ENCODE measurements around the gene TMLHE. TPM values are rescaled to one million over a fixed set of nuclear protein-coding genes. Genes with fewer than 3 reads are reported as not detected.

Gene TMLHE
- total and polyA plus RNA-seq, 2 donors (not counting 1 experiment from before 2014, with no cell fraction given), result 14.9 to 26.9 TPM

GRCh38 chrX:155611302-155611701 lies 1.4 kb downstream of the TMLHE start:
- peak overlapping the region; percentile 94 for H3K4me3 Mint-ChIP-seq
- ChIA-PET CTCF (no interaction called here), POLR2A (no interaction called here)
- ATAC-seq (ENCODE audit: low read depth) (no peak), DNase-seq (peak; percentile 30)
- H2AFZ ChIP-seq (ENCODE audit: insufficient read depth, low read depth, low read length, poor library complexity, severe bottlenecking), result no peak overlapping the region
- no peaks in the 10 kb centered on the region for H3K27me3 Mint-ChIP-seq
- H3K4me1 ChIP-seq (ENCODE audit: control insufficient read depth in 2 of 2, insufficient read depth in 2 of 2, low read length in 2 of 2), result peaks cover 3 to 8% of the 10 kb centered on the region in 2 donors
- peak overlapping the region in 2 of 5 experiments; percentile 63 to 76 for H3K4me3 ChIP-seq (ENCODE audit: control extremely low read depth in 1 of 5, extremely low read depth in 1 of 5, insufficient read depth in 1 of 5, low read depth in 2 of 5, low read length in 4 of 5)
- H3K27ac ChIP-seq (ENCODE audit: low read length in 2 of 2), result peak overlapping the region; percentile 18 to 80
- H3K27ac Mint-ChIP-seq, result peak overlapping the region; percentile 73
- peaks cover 39% of the 10 kb centered on the region for H3K79me2 ChIP-seq (ENCODE audit: control insufficient read depth, insufficient read depth, low read length)
- no peaks in the 10 kb centered on the region for H3K36me3 ChIP-seq (replicated peaks in 1 of 2; ENCODE audit: control extremely low read depth in 1 of 2, control insufficient read depth in 1 of 2, extremely low read depth in 1 of 2, insufficient read depth in 2 of 2, low read length in 1 of 2)
- TF ChIP-seq CTCF (IDR thresholded peaks at IDR 0.05) (no peak), EZH2 (IDR thresholded peaks at IDR 0.05; ENCODE audit: borderline replicate concordance, insufficient read depth, low read depth, low read length, poor library complexity, severe bottlenecking) (no peak)
- intact Hi-C loops (cut with micrococcal nuclease), result no loop called here
- H3K9me3 Mint-ChIP-seq (ENCODE audit: insufficient read depth), result no peaks in the 10 kb centered on the region
- peaks cover 8% of the 10 kb centered on the region for H4K20me1 ChIP-seq (ENCODE audit: control insufficient read depth, insufficient read depth, low read length, poor library complexity, severe bottlenecking)
- no peaks in the 10 kb centered on the region for H3K27me3 ChIP-seq (replicated peaks in 1 of 4; ENCODE audit: control extremely low read depth in 1 of 4, control insufficient read depth in 3 of 4, insufficient read depth in 4 of 4, low read length in 3 of 4)
- H3K4me2 ChIP-seq (replicated peaks; ENCODE audit: low read depth, low read length, poor library complexity, severe bottlenecking), result peak overlapping the region; percentile 61
- peak overlapping the region; percentile 68 for H3K9ac ChIP-seq (ENCODE audit: low read length)
- no CpG with 5 or more reads among the region's 2 CpGs for WGBS (ENCODE audit: insufficient coverage)
- no peaks in the 10 kb centered on the region for H3K9me3 ChIP-seq (ENCODE audit: control extremely low read depth in 1 of 3, control insufficient read depth in 2 of 3, insufficient read depth in 1 of 3, low read length in 2 of 3)
- H3K4me1 Mint-ChIP-seq, result peaks cover 39% of the 10 kb centered on the region

DNA sequence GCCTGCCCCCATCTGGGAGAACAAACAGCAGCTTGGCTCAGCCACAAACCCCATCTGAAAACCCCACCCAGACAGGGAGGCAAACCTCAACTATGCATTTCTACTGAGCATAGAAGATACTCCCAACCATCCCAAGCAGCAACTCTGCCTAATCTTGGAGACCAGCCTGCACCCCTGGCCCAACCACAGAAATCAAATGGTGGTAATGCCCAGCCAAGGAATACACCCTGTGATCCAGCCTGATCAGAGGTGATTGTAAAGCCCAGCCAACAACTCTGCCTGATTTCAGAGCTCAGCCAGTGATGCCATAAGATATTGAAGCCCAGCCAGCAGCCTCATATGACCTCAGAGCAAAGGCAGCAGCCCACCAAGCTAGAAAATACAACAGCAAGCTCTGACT lies 19.8 kb downstream of the TMLHE start:
- Histone ChIP-seq H3K36me3 (replicated peaks in 1 of 2; ENCODE audit: control extremely low read depth in 1 of 2, control insufficient read depth in 1 of 2, extremely low read depth in 1 of 2, insufficient read depth in 2 of 2, low read length in 1 of 2) (no peaks in the 10 kb centered on the region), H3K79me2 (ENCODE audit: control insufficient read depth, insufficient read depth, low read length) (peaks cover 27% of the 10 kb centered on the region), H3K9ac (ENCODE audit: low read length) (no peak overlapping the region), H3K27ac (ENCODE audit: low read length in 2 of 2) (no peak overlapping the region), H3K27me3 (replicated peaks in 1 of 4; ENCODE audit: control extremely low read depth in 1 of 4, control insufficient read depth in 3 of 4, insufficient read depth in 4 of 4, low read length in 3 of 4) (no peaks in the 10 kb centered on the region), H3K9me3 (ENCODE audit: control extremely low read depth in 1 of 3, control insufficient read depth in 2 of 3, insufficient read depth in 1 of 3, low read length in 2 of 3) (peaks cover 2 to 14% (median 14%) of the 10 kb centered on the region in 3 donors), H4K20me1 (ENCODE audit: control insufficient read depth, insufficient read depth, low read length, poor library complexity, severe bottlenecking) (no peaks in the 10 kb centered on the region), H3K4me2 (replicated peaks; ENCODE audit: low read depth, low read length, poor library complexity, severe bottlenecking) (no peak overlapping the region), H2AFZ (ENCODE audit: insufficient read depth, low read depth, low read length, poor library complexity, severe bottlenecking) (no peak overlapping the region), H3K4me1 (ENCODE audit: control insufficient read depth in 2 of 2, insufficient read depth in 2 of 2, low read length in 2 of 2) (no peaks in the 10 kb centered on the region), H3K4me3 (ENCODE audit: control extremely low read depth in 1 of 5, extremely low read depth in 1 of 5, insufficient read depth in 1 of 5, low read depth in 2 of 5, low read length in 4 of 5) (no peak overlapping the region)
- ChIA-PET CTCF (no interaction called here), POLR2A (interaction anchor here (0.6 kb wide), 1 partner anchor 15 kb away, joined by 4 read pairs; no protein-coding TSS in a partner anchor)
- intact Hi-C loops (cut with micrococcal nuclease), result no loop called here
- Mint-ChIP-seq H3K27me3 (no peaks in the 10 kb centered on the region), H3K4me3 (no peak overlapping the region), H3K9me3 (ENCODE audit: insufficient read depth) (peaks cover 3% of the 10 kb centered on the region), H3K27ac (no peak overlapping the region), H3K4me1 (no peaks in the 10 kb centered on the region)
- no peak for TF ChIP-seq CTCF (IDR thresholded peaks at IDR 0.05)
- no peak for ATAC-seq (ENCODE audit: low read depth)
- no peak for DNase-seq
